ENCODE results near the gene LPCAT3. TPM values are rescaled to one million over a fixed set of nuclear protein-coding genes. Genes with fewer than 3 reads are reported as not detected.
A peak's percentile ranks its signal among the peaks of the same experiment; 100 is the strongest.

LPCAT3 gene
- total RNA-seq, 1 experiment from 2014 or later = 45.8 TPM

- RAD21 ChIA-PET (ENCODE audit: low non-redundant PET in 1 of 2, low total read pairs in 2 of 2, uncharacterized antibody in 2 of 2, unreplicated experiment in 2 of 2) = no interaction called here
- no peak within 1 kb of the TSS for H3K4me3 ChIP-seq (replicated peaks in 1 of 2; ENCODE audit: low read depth in 1 of 2, low read length in 2 of 2)
- no peaks in the 10 kb centered on the region for H3K9me2 ChIP-seq (ENCODE audit: insufficient read depth)
- no peaks in the 10 kb centered on the region for H3K27me3 ChIP-seq (ENCODE audit: insufficient read depth, low read length)
- H3K9ac ChIP-seq (ENCODE audit: low read length) = no peak within 1 kb of the TSS
- no peaks in the 10 kb centered on the region for H3K9me3 ChIP-seq (ENCODE audit: control insufficient read depth in 1 of 2, insufficient read depth in 1 of 2, low read depth in 1 of 2, low read length in 2 of 2)
- no TSS peak for BruUV-seq (replicated peaks)
- TF ChIP-seq FOSL1 (IDR thresholded peaks at IDR 0.05; ENCODE audit: low read depth) (no peak), POLR2A (IDR thresholded peaks at IDR 0.05; ENCODE audit: borderline replicate concordance, extremely low read depth, insufficient read depth, insufficient read length) (no peak), CTCF (IDR thresholded peaks at IDR 0.05 in 2 of 3, conservative IDR thresholded peaks at IDR 0.05 in 1 of 3; ENCODE audit: borderline replicate concordance in 1 of 3, insufficient read depth in 1 of 3, low read depth in 2 of 3, low read length in 2 of 3) (peak; percentile 22 to 52 (median 24); a peak in 3 of 6 replicates), RAD21 (IDR thresholded peaks at IDR 0.05; ENCODE audit: low read depth) (peak; percentile 61), YY1 (IDR thresholded peaks at IDR 0.05; ENCODE audit: extremely low read depth, insufficient replicate concordance, low read depth, low read length) (no peak), EZH2 (IDR thresholded peaks at IDR 0.05) (no peak), ZBTB33 (IDR thresholded peaks at IDR 0.05; ENCODE audit: extremely low read depth, insufficient replicate concordance, low read length) (no peak), TCF7L2 (IDR thresholded peaks at IDR 0.05; ENCODE audit: borderline replicate concordance, extremely low read depth, insufficient read depth, insufficient read length) (no peak), EZH2phosphoT487 (IDR thresholded peaks at IDR 0.05; ENCODE audit: borderline replicate concordance) (no peak), ZNF274 (IDR thresholded peaks at IDR 0.05; ENCODE audit: low read depth, low read length) (no peak), CEBPB (IDR thresholded peaks at IDR 0.05; ENCODE audit: low read depth) (no peak), JUND (IDR thresholded peaks at IDR 0.05) (no peak), CBX3 (IDR thresholded peaks at IDR 0.05; ENCODE audit: low read depth) (no peak), ATF3 (IDR thresholded peaks at IDR 0.05) (no peak), SRF (IDR thresholded peaks at IDR 0.05; ENCODE audit: low read depth) (no peak)
- H3K36me3 ChIP-seq (ENCODE audit: control insufficient read depth in 1 of 2, insufficient read depth in 2 of 2, low read length in 2 of 2) = no peaks in the 10 kb centered on the region
- no peak within 1 kb of the TSS for H2AFZ ChIP-seq (ENCODE audit: low read depth, low read length, poor library complexity, severe bottlenecking)
- ATAC-seq (peak; percentile 58), DNase-seq (ENCODE audit: low read depth, low spot score) (no peak)
- no peaks in the 10 kb centered on the region for H3K79me2 ChIP-seq (ENCODE audit: insufficient read depth, low read length)
- POLR2A ChIA-PET = no interaction called here
- H3K4me2 ChIP-seq (ENCODE audit: low read length) = no peak within 1 kb of the TSS
- no peaks in the 10 kb centered on the region for H4K20me1 ChIP-seq (ENCODE audit: insufficient read depth)
- intact Hi-C loops (cut with micrococcal nuclease) = no loop called here
- H3K4me1 ChIP-seq (ENCODE audit: control insufficient read depth in 1 of 2, insufficient read depth in 2 of 2, low read length in 2 of 2) = peaks cover 0 to 4% of the 10 kb centered on the region in 2 experiments; a peak in 1 of 4 replicates
- CTCF ChIA-PET = interaction anchor here (0.6 to 0.8 kb wide), 2 partner anchors 17 to 188 kb away, joined by 3 to 4 read pairs; no protein-coding TSS in a partner anchor
- no peak within 1 kb of the TSS for H3K27ac ChIP-seq (ENCODE audit: low read depth, low read length)
Measured at GRCh38 chr12:7060353-7060954, 42.2 kb upstream of the LPCAT3 start, which contains the start of gene C1S. C1S (plus strand) TSS chr12:7060718; CDS start chr12:7061913, 1,195 bp downstream.

Data from HCT116 (cell line).